GM21717 (cell line): Measurements from ENCODE around the gene RALGPS2.
"Not testable (repeated sequence)": the region's sequence is repeated elsewhere in the genome, so short reads cannot be mapped to it uniquely, and the experiment has no call there.

Source experiments
- ATAC-seq: cut with Tn5 transposase; IDR thresholded peaks from one replicate; pipeline ENCODE4 v1.9.1; 2021; ENCODE audit warnings: mild to moderate bottlenecking, moderate library complexity; ENCODE audit not compliant: unreplicated experiment

The RALGPS2 gene

GRCh38 chr1:178774263-178774662, 49.2 kb downstream of the RALGPS2 start:
- ATAC-seq: no peak

- no peak for ATAC-seq
Observed at GRCh38 chr1:178776553-178776952, 51.5 kb downstream of the RALGPS2 start.

GRCh38 chr1:178781533-178782330, 56.7 kb downstream of the RALGPS2 start:
- ATAC-seq: no peak

GRCh38 chr1:178784131-178784536, 59.1 kb downstream of the RALGPS2 start:
- ATAC-seq: no peak

- ATAC-seq: no peak
Observed at GRCh38 chr1:178792394-178792793, 67.3 kb downstream of the RALGPS2 start.

GRCh38 chr1:178796013-178796412, 71.0 kb downstream of the RALGPS2 start:
- no peak for ATAC-seq

GRCh38 chr1:178797590-178797989, 72.5 kb downstream of the RALGPS2 start:
- ATAC-seq: no peak

- no peak for ATAC-seq
Observed at GRCh38 chr1:178798232-178798861, 73.3 kb downstream of the RALGPS2 start.

- no peak for ATAC-seq
Observed at GRCh38 chr1:178802873-178803272, 77.8 kb downstream of the RALGPS2 start.

GRCh38 chr1:178806665-178807300, 81.7 kb downstream of the RALGPS2 start:
- no peak for ATAC-seq

- no peak for ATAC-seq
Observed at GRCh38 chr1:178808529-178808928, 83.5 kb downstream of the RALGPS2 start.

- ATAC-seq: no peak
Observed at GRCh38 chr1:178810585-178810984, 85.5 kb downstream of the RALGPS2 start.

- ATAC-seq: no peak
Observed at GRCh38 chr1:178818416-178818815, 93.4 kb downstream of the RALGPS2 start.

GRCh38 chr1:178819123-178819522, 94.1 kb downstream of the RALGPS2 start:
- ATAC-seq: no peak

GRCh38 chr1:178821134-178821866, 96.3 kb downstream of the RALGPS2 start:
- ATAC-seq: no peak

- ATAC-seq: no peak
Observed at GRCh38 chr1:178825167-178825566, 100.1 kb downstream of the RALGPS2 start.

GRCh38 chr1:178844436-178844835, 119.4 kb downstream of the RALGPS2 start:
- no peak for ATAC-seq

- ATAC-seq: no peak
Observed at GRCh38 chr1:178846306-178846705, 121.3 kb downstream of the RALGPS2 start.

- no peak for ATAC-seq
Observed at GRCh38 chr1:178847396-178847849, 122.4 kb downstream of the RALGPS2 start.

GRCh38 chr1:178847919-178848318, 122.9 kb downstream of the RALGPS2 start:
- ATAC-seq: not testable (repeated sequence)

GRCh38 chr1:178849918-178850317, 124.9 kb downstream of the RALGPS2 start:
- ATAC-seq: no peak
